HG03045 (cell line): ENCODE data around the gene GFER.
A peak's percentile ranks its signal among the peaks of the same experiment; 100 is the strongest.
"Not testable (repeated sequence)": the region's sequence is repeated elsewhere in the genome, so short reads cannot be mapped to it uniquely, and the experiment has no call there.

Experiments
- ATAC-seq: cut with Tn5 transposase; IDR thresholded peaks from one replicate; pipeline ENCODE4 v1.9.1; 2021; ENCODE audit warnings: mild to moderate bottlenecking, moderate library complexity; ENCODE audit not compliant: unreplicated experiment

The GFER gene

GRCh38 chr16:1983544-1984346, at the start of gene GFER:
TSS of gene GFER (plus strand) at chr16:1984193. CDS start at chr16:1984219, 26 bp downstream.
- peak; percentile 77 for ATAC-seq

- ATAC-seq, result no peak
Observed at GRCh38 chr16:1936945-1937479, 47.0 kb upstream of the GFER start.

- no peak for ATAC-seq
Observed at GRCh38 chr16:1938316-1938715, 45.7 kb upstream of the GFER start.

- no peak for ATAC-seq
Observed at GRCh38 chr16:1938910-1939309, 45.1 kb upstream of the GFER start.

- ATAC-seq, result not testable (repeated sequence)
Observed at GRCh38 chr16:1939833-1940232, 44.2 kb upstream of the GFER start.

- no peak for ATAC-seq
Observed at GRCh38 chr16:1940273-1941161, 43.5 kb upstream of the GFER start.

GRCh38 chr16:1941162-1942046, 42.6 kb upstream of the GFER start:
- no peak for ATAC-seq

- ATAC-seq, result no peak
Observed at GRCh38 chr16:1942047-1942809, 41.8 kb upstream of the GFER start.

GRCh38 chr16:1942810-1943726, 40.9 kb upstream of the GFER start, which contains the start of gene MSRB1:
TSS of gene MSRB1 (minus strand) at chr16:1943199. CDS start at chr16:1943156, 43 bp downstream.
- ATAC-seq, result peak; percentile 93

GRCh38 chr16:1944612-1945199, 39.3 kb upstream of the GFER start:
- ATAC-seq, result no peak

GRCh38 chr16:1945559-1946391, 38.2 kb upstream of the GFER start:
- ATAC-seq, result no peak

- no peak for ATAC-seq
Observed at GRCh38 chr16:1946495-1947368, 37.3 kb upstream of the GFER start.

GRCh38 chr16:1947369-1947670, 36.7 kb upstream of the GFER start:
- no peak for ATAC-seq

GRCh38 chr16:1949507-1949906, 34.5 kb upstream of the GFER start:
- ATAC-seq, result no peak

GRCh38 chr16:1950047-1950446, 33.9 kb upstream of the GFER start:
- no peak for ATAC-seq

- no peak for ATAC-seq
Observed at GRCh38 chr16:1950559-1950958, 33.4 kb upstream of the GFER start.

- ATAC-seq, result no peak
Observed at GRCh38 chr16:1953734-1954133, 30.3 kb upstream of the GFER start.
